H1 (cell line): ENCODE measurements around the gene OR5V1. TPM values are rescaled to one million over a fixed set of nuclear protein-coding genes. Genes with fewer than 3 reads are reported as not detected.

Experiments used
- CTCF ChIA-PET: fragments of 300-600 bp; sonication (Branson Sonifier 250); formaldehyde crosslinking; loops from one replicate; lab custom pipeline; 2021; ENCODE audit not compliant: partially characterized antibody; lab: Charles Lee
- POLR2A ChIA-PET: fragments of 300-600 bp; sonication (Branson Sonifier 250); formaldehyde crosslinking; loops from one replicate; lab custom pipeline; 2021; ENCODE audit warnings: inconsistent platforms; ENCODE audit not compliant: partially characterized antibody; lab: Charles Lee
- DNase-seq, 2 experiments: peaks; one replicate each; pipeline versions ENCODE4 v3.0.0 to v3.0.0-alpha.2; 2010 to 2022; ENCODE audit warnings: low spot score in 2 of 2, low read depth in 1 of 2, mixed read lengths in 1 of 2
- FAIRE-seq: peaks from 2 replicates; lab custom pipeline; 2011; peaks lifted over from hg19 to GRCh38; lab: Jason Lieb, UNC
- H2AFZ ChIP-seq: 2 replicates; pipeline ENCODE4 v1.8.1; 2012; ENCODE audit warnings: low read length, inconsistent platforms
- H2AK5ac ChIP-seq: 2 replicates; pipeline ENCODE4 v1.6.1; 2013; ENCODE audit warnings: low read depth, low read length
- H2BK120ac ChIP-seq: replicated peaks from 2 replicates; pipeline ENCODE3; 2013; ENCODE audit warnings: low read depth, low read length, inconsistent platforms
- H2BK12ac ChIP-seq: 2 replicates; pipeline ENCODE4 v1.6.1; 2013; ENCODE audit warnings: low read depth, low read length
- H2BK15ac ChIP-seq: 2 replicates; pipeline ENCODE4 v1.6.1; 2013; ENCODE audit warnings: low read length
- H2BK20ac ChIP-seq: 2 replicates; pipeline ENCODE4 v1.6.1; 2013; ENCODE audit warnings: low read length
- H2BK5ac ChIP-seq: 2 replicates; pipeline ENCODE4 v1.6.1; 2013; ENCODE audit warnings: low read depth, low read length
- H3K14ac ChIP-seq: 2 replicates; pipeline ENCODE4 v1.6.1; 2013; ENCODE audit warnings: inconsistent platforms; ENCODE audit not compliant: insufficient read length
- H3K18ac ChIP-seq: 2 replicates; pipeline ENCODE4 v1.6.1; 2013; ENCODE audit warnings: low read length; ENCODE audit errors: extremely low read depth
- H3K23ac ChIP-seq: 2 replicates; pipeline ENCODE4 v1.6.1; 2013; ENCODE audit warnings: inconsistent platforms; ENCODE audit not compliant: insufficient read length
- H3K23me2 ChIP-seq: 2 replicates; pipeline ENCODE4 v1.6.1; 2013; ENCODE audit warnings: low read depth, low read length
- H3K27ac ChIP-seq: 2 replicates; pipeline ENCODE4 v1.6.1; 2011; ENCODE audit warnings: low read depth, low read length, inconsistent platforms
- H3K27me3 ChIP-seq, 4 experiments: replicated peaks in 1 of 4; 1 replicate in 1 of 4; 2 replicates in 3 of 4; pipeline versions ENCODE4 v1.6.1 to v1.8.1; 2011 to 2013; ENCODE audit warnings: low read length in 3 of 4, mild to moderate bottlenecking in 3 of 4, inconsistent platforms in 2 of 4, mixed read lengths in 2 of 4, moderate library complexity in 1 of 4; ENCODE audit not compliant: control insufficient read depth in 3 of 4, insufficient read depth in 3 of 4; ENCODE audit errors: extremely low read depth in 1 of 4
- H3K36me3 ChIP-seq, 4 experiments: 2 replicates each; pipeline versions ENCODE4 v1.6.1 to v1.8.1; 2011 to 2013; ENCODE audit warnings: mild to moderate bottlenecking in 4 of 4, low read length in 3 of 4, moderate library complexity in 2 of 4, control low read depth in 1 of 4, inconsistent platforms in 1 of 4; ENCODE audit not compliant: insufficient read depth in 4 of 4, control insufficient read depth in 2 of 4
- H3K4ac ChIP-seq: replicated peaks from 2 replicates; pipeline ENCODE3; 2013; ENCODE audit warnings: low read length, low read depth, mixed read lengths, inconsistent platforms; ENCODE audit not compliant: insufficient read length
- H3K4me1 ChIP-seq, 4 experiments: replicated peaks in 1 of 4; 1 replicate in 1 of 4; 2 replicates in 3 of 4; pipeline versions ENCODE4 v1.6.1 to v1.8.1; 2011 to 2013; ENCODE audit warnings: low read length in 3 of 4, inconsistent platforms in 2 of 4, mixed read lengths in 1 of 4; ENCODE audit not compliant: insufficient read depth in 4 of 4, control insufficient read depth in 3 of 4
- H3K4me2 ChIP-seq, 2 experiments: 2 replicates each; pipeline versions ENCODE4 v1.6.1 to v1.8.1; 2011 to 2013; ENCODE audit warnings: low read depth in 2 of 2, low read length in 2 of 2, control low read depth in 1 of 2, inconsistent platforms in 1 of 2, mild to moderate bottlenecking in 1 of 2; ENCODE audit not compliant: insufficient read depth in 1 of 2
- H3K4me3 ChIP-seq, 4 experiments: fragments of 200-600, 300-600 bp in 1 of 4; sonication (generic), shearing (Covaris generic), sonication (Bioruptor Twin) in 1 of 4; 2 replicates each; pipeline versions ENCODE4 v1.5.1 to v1.8.1; 2011 to 2016; ENCODE audit warnings: low read length in 4 of 4, low read depth in 3 of 4, control low read depth in 2 of 4, inconsistent platforms in 2 of 4, mild to moderate bottlenecking in 2 of 4, mixed read lengths in 1 of 4, moderate library complexity in 1 of 4; ENCODE audit not compliant: insufficient read depth in 2 of 4; ENCODE audit errors: extremely low read depth in 1 of 4
- H3K56ac ChIP-seq: replicated peaks from 2 replicates; pipeline ENCODE3; 2013; ENCODE audit warnings: low read depth, mild to moderate bottlenecking, mixed read lengths, low read length, inconsistent platforms; ENCODE audit not compliant: insufficient read length
- H3K79me1 ChIP-seq: 2 replicates; pipeline ENCODE4 v1.6.1; 2013; ENCODE audit warnings: low read depth, low read length, control low read depth
- H3K79me2 ChIP-seq, 2 experiments: 2 replicates each; pipeline versions ENCODE4 v1.6.1 to v1.8.1; 2012 to 2013; ENCODE audit warnings: low read length in 2 of 2, mild to moderate bottlenecking in 2 of 2, inconsistent platforms in 1 of 2; ENCODE audit not compliant: insufficient read depth in 2 of 2, control insufficient read depth in 1 of 2
- H3K9ac ChIP-seq, 4 experiments: replicated peaks in 1 of 4; 1 replicate in 1 of 4; 2 replicates in 3 of 4; pipeline versions ENCODE4 v1.6.1 to v1.8.1; 2011 to 2013; ENCODE audit warnings: low read depth in 3 of 4, low read length in 3 of 4, control low read depth in 2 of 4, mild to moderate bottlenecking in 2 of 4, moderate library complexity in 2 of 4, inconsistent platforms in 1 of 4; ENCODE audit errors: extremely low read depth in 1 of 4
- H3K9me3 ChIP-seq, 2 experiments: 2 replicates each; pipeline versions ENCODE4 v1.6.1 to v1.8.1; 2012 to 2013; ENCODE audit warnings: mild to moderate bottlenecking in 2 of 2, moderate library complexity in 2 of 2, control low read depth in 1 of 2, inconsistent platforms in 1 of 2, low read depth in 1 of 2, low read length in 1 of 2, mixed read lengths in 1 of 2; ENCODE audit not compliant: insufficient read depth in 2 of 2
- H4K20me1 ChIP-seq, 2 experiments: replicated peaks in 1 of 2; 2 replicates each; pipeline versions ENCODE3 to v1.8.1; 2011 to 2013; ENCODE audit warnings: inconsistent platforms in 2 of 2, low read length in 2 of 2, mild to moderate bottlenecking in 1 of 2; ENCODE audit not compliant: insufficient read depth in 2 of 2, control insufficient read depth in 1 of 2
- H4K5ac ChIP-seq: 2 replicates; pipeline ENCODE4 v1.6.1; 2013; ENCODE audit warnings: low read length, low read depth, mixed read lengths, inconsistent platforms; ENCODE audit not compliant: insufficient read length
- H4K8ac ChIP-seq: 2 replicates; pipeline ENCODE4 v1.8.0; 2013; ENCODE audit warnings: mild to moderate bottlenecking, moderate library complexity, low read length, inconsistent platforms; ENCODE audit not compliant: insufficient read depth; ENCODE audit errors: extremely low read depth
- H4K91ac ChIP-seq: replicated peaks from 2 replicates; pipeline ENCODE3; 2013; ENCODE audit warnings: low read length, mixed read lengths, inconsistent platforms; ENCODE audit not compliant: insufficient read length
- BCL11A ChIP-seq, 2 experiments: IDR thresholded peaks; one replicate each; pipeline ENCODE4 v1.6.1; 2011; ENCODE audit warnings: low read depth in 2 of 2, low read length in 2 of 2, mild to moderate bottlenecking in 2 of 2
- CEBPB ChIP-seq: IDR thresholded peaks from 2 replicates; pipeline ENCODE4 v1.6.1; 2012; ENCODE audit warnings: low read depth, low read length
- CHD2 ChIP-seq: IDR thresholded peaks from 2 replicates; pipeline ENCODE4 v1.6.1; 2012; ENCODE audit warnings: low read length, improper control_type of control experiment
- EP300 ChIP-seq, 2 experiments: IDR thresholded peaks; 1 replicate in 1 of 2; 2 replicates in 1 of 2; pipeline ENCODE4 v1.6.1; 2011 to 2012; ENCODE audit warnings: low read depth in 2 of 2, low read length in 2 of 2, mild to moderate bottlenecking in 2 of 2, borderline replicate concordance in 1 of 2, inconsistent platforms in 1 of 2, moderate library complexity in 1 of 2
- GTF2F1 ChIP-seq: IDR thresholded peaks from 2 replicates; pipeline ENCODE4 v1.6.1; 2012; ENCODE audit warnings: low read depth, low read length, improper control_type of control experiment, borderline replicate concordance
- JUN ChIP-seq: IDR thresholded peaks from 2 replicates; pipeline ENCODE4 v1.6.1; 2011; ENCODE audit warnings: low read depth, mild to moderate bottlenecking, improper control_type of control experiment, low read length
- JUND ChIP-seq: IDR thresholded peaks from 2 replicates; pipeline ENCODE4 v1.6.1; 2011; ENCODE audit warnings: mild to moderate bottlenecking, improper control_type of control experiment, low read length
- NRF1 ChIP-seq: IDR thresholded peaks from 2 replicates; pipeline ENCODE4 v1.6.1; 2011; ENCODE audit warnings: mild to moderate bottlenecking, low read depth, low read length, improper control_type of control experiment
- POU5F1 ChIP-seq: IDR thresholded peaks from 2 replicates; pipeline ENCODE4 v1.6.1; 2011; ENCODE audit warnings: low read depth, mild to moderate bottlenecking, low read length, moderate library complexity
- RAD21 ChIP-seq, 2 experiments: IDR thresholded peaks in 1 of 2; conservative IDR thresholded peaks in 1 of 2; 2 replicates each; pipeline ENCODE4 v1.6.1; 2011; ENCODE audit warnings: low read depth in 2 of 2, low read length in 2 of 2, improper control_type of control experiment in 1 of 2, inconsistent platforms in 1 of 2, mild to moderate bottlenecking in 1 of 2, moderate library complexity in 1 of 2
- RBBP5 ChIP-seq: IDR thresholded peaks from 2 replicates; pipeline ENCODE4 v1.7.1; 2012; ENCODE audit warnings: low read depth, mild to moderate bottlenecking, inconsistent platforms, low read length, moderate library complexity, borderline replicate concordance
- SP1 ChIP-seq: IDR thresholded peaks from 2 replicates; pipeline ENCODE4 v1.6.1; 2011; ENCODE audit warnings: low read depth, low read length
- TAF7 ChIP-seq: optimal IDR thresholded peaks from 2 replicates; pipeline ENCODE3; 2011; ENCODE audit warnings: low read depth, mild to moderate bottlenecking, inconsistent platforms, low read length, moderate library complexity, borderline replicate concordance
- USF2 ChIP-seq: IDR thresholded peaks from 2 replicates; pipeline ENCODE4 v1.6.1; 2011; ENCODE audit warnings: low read length, improper control_type of control experiment
- WGBS, 2 experiments: shearing (Covaris generic) in 1 of 2; methylation state at CpG; one replicate each; pipeline versions ENCODE4 v1.1.6 to v1.1.7; 2013 to 2015; ENCODE audit warnings: low lambda C conversion rate in 2 of 2, mixed read lengths in 2 of 2, inconsistent platforms in 1 of 2, low coverage in 1 of 2, missing lambda C conversion rate in 1 of 2; ENCODE audit not compliant: insufficient replicate concordance in 2 of 2, insufficient coverage in 1 of 2, insufficient read length in 1 of 2; ENCODE audit errors: extremely low coverage in 1 of 2, missing lambda C conversion rate in 1 of 2; 5-methylcytosine and 5-hydroxymethylcytosine counted together
- polyA plus RNA-seq, 7 experiments: library from polyadenylated mRNA; depleted of rRNA in 3 of 7; stranded (reverse) in 5 of 7; unstranded in 2 of 7; fragments of >200 nt in 5 of 7; fragments of 200-250 nt in 2 of 7; gene quantifications; 1 replicate in 5 of 7; 2 replicates in 1 of 7; 4 replicates in 1 of 7; pipeline versions ENCODE4 v1.2.1 to v1.2.3, GENCODE V29; 2011 to 2013; ENCODE audit warnings: missing spikeins in 2 of 7, mixed read lengths in 2 of 7
- total RNA-seq: library from RNA; stranded (reverse); fragmentation: NEBNext Ultra II Directional; extraction: Animal tissue kit (Norgen Biotek cat#: 25700); gene quantifications from 2 replicates; pipeline ENCODE4 v1.2.1, GENCODE V29; 2021

OR5V1 gene
- total and polyA plus RNA-seq, 2 of the 8 experiments (the other 6 are each of a cell fraction or from before 2014, with no cell fraction given), result not detected

- 72 to 100% methylated on average over 1 to 4 of the region's 4 CpGs for WGBS, 2 experiments
- Histone ChIP-seq H4K91ac (no peak overlapping the region), H3K4ac (no peak overlapping the region), H2AFZ (no peak overlapping the region), H3K23me2 (no peaks in the 10 kb centered on the region), H2BK120ac (no peak overlapping the region), H3K27me3 (no peaks in the 10 kb centered on the region), H3K9ac (no peak overlapping the region), H3K79me2 (no peaks in the 10 kb centered on the region), H3K4me2 (no peak overlapping the region), H4K5ac (no peak overlapping the region), H4K20me1 (no peaks in the 10 kb centered on the region), H3K14ac (no peak overlapping the region), H3K18ac (no peak overlapping the region), H3K23ac (no peak overlapping the region), H2BK5ac (no peak overlapping the region), H3K56ac (no peak overlapping the region), H3K4me1 (no peaks in the 10 kb centered on the region), H3K4me3 (no peak overlapping the region), H3K36me3 (no peaks in the 10 kb centered on the region), H2BK12ac (no peak overlapping the region), H4K8ac (no peak overlapping the region), H2BK15ac (no peak overlapping the region), H2AK5ac (no peak overlapping the region), H2BK20ac (no peak overlapping the region), H3K9me3 (no peaks in the 10 kb centered on the region), H3K79me1 (no peaks in the 10 kb centered on the region), H3K27ac (no peak overlapping the region)
- DNase-seq (no peak), FAIRE-seq (no peak)
- ChIA-PET POLR2A (no interaction called here), CTCF (no interaction called here)
- no peak for TF ChIP-seq EP300 (IDR thresholded peaks at IDR 0.05; ENCODE audit: borderline replicate concordance in 1 of 2, low read depth in 2 of 2, low read length in 2 of 2)
- TF ChIP-seq BCL11A (IDR thresholded peaks at IDR 0.05; ENCODE audit: low read depth in 2 of 2, low read length in 2 of 2), result no peak
- no peak for TF ChIP-seq CHD2
- TF ChIP-seq RBBP5, result no peak
- no peak for TF ChIP-seq POU5F1
- TF ChIP-seq JUN, result no peak
- TF ChIP-seq CEBPB, result no peak
- no peak for TF ChIP-seq NRF1
- no peak for TF ChIP-seq RAD21 (IDR thresholded peaks at IDR 0.05 in 1 of 2, conservative IDR thresholded peaks at IDR 0.05 in 1 of 2; ENCODE audit: low read depth in 2 of 2, low read length in 2 of 2)
- TF ChIP-seq USF2, result no peak
- TF ChIP-seq TAF7, result no peak
- TF ChIP-seq JUND, result no peak
- no peak for TF ChIP-seq SP1
- no peak for TF ChIP-seq GTF2F1
Observed at GRCh38 chr6:29388533-29388932, 19.9 kb upstream of the OR5V1 start.
